Pulmonary artery endothelial cell (primary cell): ENCODE results near the gene ALDH1L1. TPM values are rescaled to one million over a fixed set of nuclear protein-coding genes. Genes with fewer than 3 reads are reported as not detected.

Experiments used
- DNase-seq: peaks from one replicate; pipeline ENCODE4 v3.0.0-alpha.2; 2011; ENCODE audit warnings: low read depth, low spot score
- total RNA-seq: library from RNA; depleted of rRNA; stranded (reverse); fragments of >200 nt; gene quantifications from 2 replicates; pipeline ENCODE4 v1.2.3, GENCODE V29; 2014

The ALDH1L1 gene
- total RNA-seq, 1 donor from 2014 or later = not detected

DNA sequence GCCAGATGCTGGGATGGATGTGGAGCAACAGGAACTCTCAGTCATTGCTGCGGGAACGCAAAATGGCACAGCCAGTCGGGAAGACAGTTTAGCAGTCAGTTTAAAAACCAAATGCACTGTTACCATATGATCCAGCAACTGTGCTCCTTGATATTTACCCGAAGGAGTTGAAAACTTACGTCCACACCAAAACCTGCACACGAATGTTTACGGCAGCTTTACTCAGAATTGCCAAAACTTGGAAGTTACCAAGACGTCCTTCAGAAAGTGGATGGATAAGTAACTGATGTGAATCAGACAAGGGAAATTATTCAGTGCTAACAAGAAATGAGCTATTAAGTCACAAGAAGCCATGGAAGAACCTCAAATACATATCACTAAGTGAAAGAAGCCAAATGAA, 60.4 kb downstream of the ALDH1L1 start:
- no peak for DNase-seq

DNA sequence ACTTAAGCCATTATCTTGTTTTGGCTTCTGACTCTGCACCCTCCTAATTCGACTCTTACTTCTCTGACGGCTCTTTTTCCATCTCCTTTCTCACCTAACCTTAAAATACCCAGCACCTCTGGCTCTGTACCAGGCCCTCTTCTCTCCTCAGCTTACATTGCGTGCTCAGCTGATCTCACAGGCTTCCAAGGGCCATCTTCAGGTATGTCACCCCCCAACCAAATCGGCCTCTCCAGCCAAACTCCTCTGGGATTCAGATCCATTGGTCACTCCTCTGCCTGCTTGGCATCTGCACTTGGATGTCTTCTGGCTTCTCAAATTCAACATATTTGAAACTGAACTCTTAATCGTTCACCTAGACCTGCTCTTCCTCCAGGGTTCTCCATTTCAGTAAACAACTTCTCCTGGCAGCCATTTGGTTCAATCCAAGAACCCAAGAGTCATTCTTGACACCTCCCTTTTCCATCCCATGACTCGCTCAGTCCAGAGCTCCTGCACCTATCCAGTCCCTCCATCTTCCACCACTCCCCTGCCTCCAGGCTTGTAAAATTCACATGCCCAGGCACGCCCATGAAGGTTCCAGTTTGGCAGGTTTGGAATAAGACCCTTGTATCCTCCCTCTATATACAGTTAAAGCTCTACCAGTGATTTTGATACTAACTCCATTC, 61.2 kb downstream of the ALDH1L1 start:
- no peak for DNase-seq

DNA sequence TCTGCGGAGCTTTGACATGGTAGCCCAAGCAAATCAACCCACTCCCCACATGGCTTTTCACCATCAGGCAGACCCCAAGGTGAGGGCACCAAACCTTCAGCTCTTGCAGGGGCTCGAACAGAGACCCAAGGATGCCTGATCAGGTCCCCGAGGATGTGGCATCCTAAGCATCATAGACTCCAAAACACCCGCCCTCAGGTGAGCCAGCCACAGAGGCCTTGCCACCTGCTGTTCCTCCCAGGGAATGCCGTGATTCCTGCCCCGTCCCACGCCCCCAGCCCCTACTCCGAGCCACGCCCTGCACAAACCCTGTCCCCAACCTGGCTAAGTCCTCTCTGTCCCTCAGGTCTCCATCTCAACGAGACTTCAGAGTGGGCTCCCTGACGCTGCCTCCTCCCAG, 61.8 kb downstream of the ALDH1L1 start:
- no peak for DNase-seq

DNA sequence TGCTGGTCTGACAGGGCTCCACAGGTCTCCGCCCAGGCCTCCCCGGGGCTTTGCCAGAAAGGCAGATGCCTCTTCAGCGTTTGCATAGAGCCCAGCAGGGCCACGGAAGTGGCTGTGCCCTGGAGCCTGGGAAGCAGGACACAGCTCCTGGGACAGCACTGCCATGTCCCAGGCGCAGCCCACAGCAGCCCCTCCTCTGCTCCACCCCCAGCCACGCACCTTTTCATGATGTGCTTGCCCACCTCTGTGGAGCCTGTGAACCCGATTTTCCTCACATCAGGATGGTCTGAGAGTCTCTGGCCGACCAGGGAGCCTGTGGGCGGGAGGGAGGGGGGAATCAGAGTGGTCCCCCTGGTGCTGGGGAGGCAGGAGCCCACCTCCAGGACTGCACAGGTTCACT, 62.6 kb downstream of the ALDH1L1 start:
- no peak for DNase-seq

DNA sequence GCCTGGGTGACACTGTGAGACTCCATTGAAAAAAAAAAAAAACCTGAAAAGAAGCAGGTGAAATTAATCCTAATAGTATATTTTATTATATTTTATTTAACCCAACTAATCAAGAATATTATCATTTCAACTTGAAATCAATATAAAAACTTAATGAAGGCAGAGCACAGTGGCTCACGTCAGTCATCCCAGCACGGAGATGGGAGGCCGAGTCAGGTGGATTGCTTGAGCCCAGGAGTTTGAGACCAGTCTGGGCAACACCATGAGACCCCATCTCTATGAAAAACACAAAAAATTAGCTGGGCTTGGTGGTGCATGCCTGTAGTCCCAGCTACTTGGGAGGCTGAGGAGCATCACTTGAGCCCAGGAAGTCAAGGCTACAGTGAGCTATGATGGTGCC, 63.2 kb downstream of the ALDH1L1 start:
- DNase-seq = no peak

DNA sequence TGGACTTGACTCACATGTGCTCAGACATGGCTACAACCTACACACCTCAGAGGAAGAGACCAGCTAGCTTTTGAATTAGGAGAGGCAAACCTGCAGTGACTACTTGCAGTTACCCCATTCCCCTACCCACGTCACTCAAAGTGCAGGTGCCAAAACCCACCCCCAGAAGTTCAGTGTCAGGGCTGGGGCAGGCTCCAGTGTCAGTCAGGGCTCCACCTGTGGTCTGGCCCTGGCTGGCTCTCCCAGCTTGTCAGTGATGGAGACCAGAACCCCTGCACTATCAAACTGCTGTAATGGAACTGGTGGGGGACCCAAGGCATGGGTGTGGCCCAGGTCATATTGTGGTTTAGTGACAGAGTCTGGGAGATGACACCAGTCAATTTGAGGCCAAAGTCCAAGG, 63.9 kb downstream of the ALDH1L1 start:
- no peak for DNase-seq

DNA sequence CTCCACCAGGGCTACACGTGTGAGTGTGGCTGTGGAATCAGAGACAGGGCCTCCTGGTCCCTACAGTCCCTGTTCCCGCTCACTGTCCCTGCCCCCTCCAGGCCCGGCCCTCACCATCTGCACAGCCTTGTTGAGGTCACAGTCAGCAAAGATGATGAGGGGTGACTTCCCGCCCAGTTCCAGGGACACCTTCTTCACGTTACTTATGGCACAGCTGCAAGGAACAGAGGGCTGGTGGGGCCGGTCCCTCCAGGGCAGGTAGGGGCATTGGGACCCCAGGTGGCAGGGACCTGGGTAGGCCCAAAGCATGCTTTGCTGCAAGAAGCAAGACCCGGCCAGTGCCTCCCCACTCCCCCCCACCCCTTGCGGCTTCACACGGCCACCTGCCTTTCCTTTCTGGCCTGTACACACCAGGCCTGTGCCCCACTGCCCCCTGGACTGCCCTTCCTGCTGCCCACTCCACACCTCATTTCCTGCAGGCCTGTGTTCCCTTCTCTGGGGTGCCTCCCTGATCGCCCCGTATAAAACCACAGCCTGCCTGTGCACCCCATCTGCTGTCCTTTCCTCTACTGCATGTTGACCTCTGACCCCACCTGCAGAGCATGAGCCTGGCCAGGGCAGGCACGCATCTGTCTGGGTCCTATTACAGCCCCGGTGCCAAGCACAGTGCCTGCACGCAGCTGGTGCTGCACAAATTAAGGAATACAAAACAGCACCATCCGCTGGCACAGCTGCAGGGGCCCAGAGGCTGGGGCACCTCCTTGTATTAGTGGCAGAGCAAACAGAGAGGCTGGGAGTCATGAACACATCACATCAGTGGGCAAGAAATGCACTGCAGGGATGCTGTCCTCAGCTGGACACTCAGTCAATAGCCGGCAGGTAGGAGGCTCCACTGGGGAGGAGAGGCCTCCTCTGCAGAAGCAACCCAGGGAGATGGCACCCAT, 65.7 kb downstream of the ALDH1L1 start:
- no peak for DNase-seq

DNA sequence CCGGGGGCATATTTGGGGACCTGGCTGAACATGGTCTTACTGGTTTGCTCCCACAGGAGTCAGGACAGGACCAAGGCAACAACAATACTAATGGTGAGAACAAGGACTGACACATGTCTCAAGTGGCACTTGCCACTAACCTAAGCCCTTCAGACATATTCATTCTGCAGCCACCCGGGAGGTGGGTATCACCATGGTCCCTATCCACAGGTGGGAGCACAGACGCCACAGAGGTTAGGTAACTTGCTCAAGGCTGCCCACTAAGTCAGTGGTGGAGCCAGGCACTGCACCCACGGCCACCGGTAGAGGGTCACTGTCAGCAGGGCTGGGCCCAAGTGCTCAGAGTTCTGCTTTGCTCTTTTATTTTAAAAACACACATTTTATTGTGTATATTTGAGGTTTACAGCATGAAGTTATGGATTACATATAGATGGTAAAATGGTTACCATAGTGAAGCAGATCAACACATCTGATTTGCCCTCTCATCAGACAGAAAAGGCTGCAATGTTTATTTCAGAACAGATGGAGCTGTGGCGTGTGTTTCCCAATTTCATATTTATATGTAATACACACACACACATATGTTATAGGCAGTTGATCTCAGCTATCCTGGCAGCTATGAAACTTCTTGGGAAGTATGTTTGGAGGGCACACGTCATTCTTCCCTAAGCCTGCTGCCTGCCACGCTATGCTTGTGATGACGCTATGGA, 66.5 kb downstream of the ALDH1L1 start:
- DNase-seq = no peak

DNA sequence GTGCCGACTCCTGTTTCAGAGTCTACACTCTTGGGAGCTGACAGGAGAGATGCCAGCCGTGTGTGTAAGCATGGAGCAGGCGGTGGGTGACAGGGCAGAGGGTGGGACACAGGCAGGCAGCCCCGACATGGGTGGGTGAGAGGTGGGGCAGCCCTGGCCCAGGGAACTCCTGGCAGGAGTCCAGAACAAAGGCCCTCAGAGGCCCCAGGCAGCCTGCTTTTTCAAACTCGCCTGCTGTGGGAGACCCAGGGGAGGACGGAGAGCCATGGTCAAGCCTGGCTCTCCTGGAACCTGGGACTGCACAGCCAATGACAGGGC, 67.2 kb downstream of the ALDH1L1 start:
- DNase-seq = no peak

DNA sequence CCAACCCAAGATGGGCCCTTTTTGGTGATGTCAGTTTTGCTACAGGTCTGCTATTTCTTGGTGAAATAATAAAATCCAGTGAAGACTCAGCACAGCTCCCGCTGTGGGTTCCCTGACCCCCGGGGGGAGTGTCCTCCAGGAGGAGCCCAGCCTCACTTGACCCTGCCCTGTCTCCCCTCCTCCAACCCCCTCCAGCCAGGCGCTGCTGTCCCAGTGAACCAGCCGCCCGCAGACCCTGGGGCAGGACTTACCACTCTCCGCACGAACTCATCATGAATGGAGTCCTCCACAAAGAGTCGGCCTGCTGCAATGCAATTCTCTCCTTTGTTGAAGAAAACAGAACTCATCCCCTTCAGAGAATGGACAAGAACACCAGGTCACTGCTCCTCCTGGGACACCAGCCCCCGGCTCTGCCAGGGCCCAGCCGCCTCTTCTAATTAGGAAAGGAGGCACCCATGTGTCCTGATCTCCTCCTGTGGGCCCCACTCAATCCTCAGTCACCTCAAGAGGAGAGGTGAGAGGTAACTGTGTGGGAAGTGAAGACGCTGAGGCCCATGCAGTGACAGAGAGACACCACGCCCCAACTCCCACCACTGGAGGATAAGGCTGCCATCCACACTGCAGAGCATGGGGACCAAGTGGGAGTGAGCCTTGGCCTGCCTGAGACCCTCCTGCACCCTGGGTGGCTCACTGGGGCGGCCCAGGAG, 67.7 kb downstream of the ALDH1L1 start:
- DNase-seq = no peak

DNA sequence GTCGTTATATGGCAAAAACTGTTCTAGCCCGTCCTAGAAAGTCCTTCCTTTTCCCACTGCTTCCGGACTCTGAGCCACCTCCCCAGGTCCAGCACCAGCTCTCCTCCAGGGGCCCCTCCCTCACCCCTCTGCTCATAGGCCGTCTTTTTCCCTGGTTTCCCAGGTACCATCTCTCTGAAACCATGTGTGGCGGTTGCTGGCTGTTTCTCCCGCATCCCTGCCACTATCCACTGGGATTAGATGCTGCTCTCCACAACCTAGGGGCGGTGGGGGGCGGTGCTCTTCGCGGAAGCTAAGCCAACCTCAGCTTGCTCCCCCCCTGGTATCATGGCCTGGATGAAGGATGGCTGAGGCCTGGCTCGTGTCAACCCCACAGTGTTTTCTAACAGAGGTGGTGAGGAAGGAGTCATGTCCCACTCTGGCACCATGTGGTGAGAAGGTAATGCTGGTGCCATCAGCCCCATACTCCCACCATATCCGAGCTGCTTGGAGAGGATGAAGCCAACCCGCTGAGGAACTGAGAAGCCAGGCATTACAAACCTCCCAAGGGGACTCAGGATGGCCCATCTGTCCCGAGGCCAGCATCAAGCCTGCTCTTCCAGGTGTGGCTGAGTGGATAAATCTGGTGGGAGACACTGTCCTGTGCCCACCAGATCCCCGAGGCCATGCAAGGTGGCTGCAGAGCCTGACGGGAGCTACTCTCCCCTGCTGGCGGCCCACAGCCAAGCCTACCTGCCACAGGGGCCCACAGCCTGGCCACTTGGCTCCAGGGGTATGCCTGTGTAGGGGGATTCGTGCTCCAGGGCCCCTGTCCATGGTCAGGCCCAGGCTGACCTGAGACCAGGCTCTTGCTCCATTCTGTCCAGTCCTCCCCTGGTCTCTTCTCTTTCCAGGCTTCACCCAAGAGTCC, 68.6 kb downstream of the ALDH1L1 start:
- no peak for DNase-seq

DNA sequence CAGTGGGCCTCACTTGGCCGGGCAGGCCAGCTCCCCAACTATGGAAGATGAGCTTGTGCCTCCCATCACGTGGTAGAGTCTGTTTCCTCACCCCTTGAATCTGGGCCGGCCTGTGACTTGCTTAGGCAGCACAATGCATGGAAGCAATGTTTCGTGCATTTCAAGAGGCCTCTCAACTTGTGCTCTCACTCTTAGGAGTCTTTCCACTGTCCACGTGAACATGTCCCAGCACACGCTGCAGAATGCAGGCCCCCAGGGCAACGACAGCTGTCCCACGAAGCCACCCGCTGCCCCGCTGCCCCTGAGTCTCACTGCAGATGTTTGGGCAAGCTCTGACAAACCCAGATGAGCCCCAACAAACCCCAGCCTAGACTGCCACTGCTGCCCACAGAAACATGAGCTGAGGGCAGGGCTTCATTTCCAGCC, 69.2 kb downstream of the ALDH1L1 start:
- no peak for DNase-seq

DNA sequence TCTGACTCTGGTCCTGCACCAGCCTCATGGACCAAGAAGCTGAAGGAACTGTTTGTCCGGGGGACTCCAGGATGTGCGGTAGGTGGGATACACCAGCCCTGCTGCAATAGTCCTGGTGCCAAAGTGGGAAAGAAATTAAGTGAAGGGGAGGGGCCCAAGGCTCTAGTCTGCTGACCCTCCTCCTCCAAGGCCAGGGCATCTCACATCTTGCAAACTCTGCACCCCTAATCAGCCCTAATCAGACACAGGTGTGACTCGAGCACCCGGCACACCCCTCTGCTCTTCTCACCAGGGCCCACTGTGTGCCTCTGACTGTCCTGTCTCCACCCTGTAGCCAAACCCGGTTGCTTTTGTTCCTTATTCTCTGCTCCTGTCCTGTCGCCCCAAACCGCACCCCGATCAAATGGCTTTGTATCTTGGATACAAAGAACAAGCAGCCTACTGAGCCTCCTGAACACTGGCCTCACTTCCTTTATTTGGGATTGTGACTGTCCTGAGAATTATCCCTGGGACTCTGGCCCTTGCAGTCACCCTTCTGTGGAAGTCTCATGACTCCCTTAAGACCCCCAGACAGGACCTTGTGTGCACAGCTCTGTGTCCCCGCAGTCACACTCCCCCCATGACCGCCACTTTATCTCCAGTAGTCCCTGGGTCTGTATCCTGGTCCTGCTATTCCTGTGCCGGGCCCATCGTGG, 69.8 kb downstream of the ALDH1L1 start:
- DNase-seq = no peak

DNA sequence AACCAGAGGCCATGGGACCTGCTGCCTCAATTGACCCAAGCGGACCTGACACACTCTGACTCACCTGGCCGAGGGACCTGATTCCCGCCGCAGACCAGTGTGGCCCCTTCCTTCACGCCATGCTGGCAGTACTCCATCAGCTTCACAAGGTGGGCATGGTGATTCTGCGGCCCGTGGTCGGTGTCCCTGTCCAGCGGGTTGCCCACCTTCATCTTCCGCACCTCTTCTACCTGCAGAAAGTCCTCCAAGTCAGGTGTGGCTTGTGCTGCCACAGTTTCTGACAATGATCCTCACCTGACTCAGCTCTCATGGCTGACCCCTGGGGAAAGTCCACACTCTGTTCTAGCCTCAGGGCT, 70.5 kb downstream of the ALDH1L1 start:
- DNase-seq = no peak

DNA sequence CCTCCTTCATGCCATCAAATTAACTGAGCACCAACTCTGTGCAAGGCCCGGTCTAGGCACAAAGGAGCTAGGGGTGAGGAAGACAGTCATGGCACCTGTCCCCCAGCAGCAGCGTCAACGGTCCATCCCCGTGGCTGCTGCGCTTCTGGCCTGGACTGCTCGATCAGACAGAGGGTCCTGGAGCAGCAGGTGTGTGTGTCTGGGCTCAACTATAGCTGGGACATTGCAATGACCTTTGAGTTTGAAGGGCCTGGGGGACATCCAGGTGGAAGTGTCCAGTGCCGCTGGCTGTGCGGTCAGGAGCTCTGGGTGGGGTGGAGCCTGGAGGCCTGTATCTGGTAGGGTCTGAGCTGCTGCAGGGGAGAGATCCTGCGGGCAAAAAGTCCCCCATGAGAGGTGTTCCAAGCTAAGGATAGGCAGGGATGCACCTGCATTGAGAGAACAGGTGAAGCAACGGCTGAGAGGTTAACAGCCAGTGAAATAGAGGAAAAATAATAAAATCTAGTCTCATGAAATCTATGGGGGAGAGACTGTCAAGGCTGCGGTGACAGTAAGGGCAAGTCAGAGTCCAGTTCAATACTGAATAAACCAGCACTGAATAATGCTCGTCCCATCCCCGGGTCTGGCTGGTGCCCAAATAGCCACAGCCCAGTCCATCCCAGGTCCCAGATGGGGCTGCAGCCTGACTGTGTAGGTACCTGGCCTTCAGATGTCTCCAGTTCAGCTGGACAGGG, 71.1 kb downstream of the ALDH1L1 start:
- DNase-seq = no peak

DNA sequence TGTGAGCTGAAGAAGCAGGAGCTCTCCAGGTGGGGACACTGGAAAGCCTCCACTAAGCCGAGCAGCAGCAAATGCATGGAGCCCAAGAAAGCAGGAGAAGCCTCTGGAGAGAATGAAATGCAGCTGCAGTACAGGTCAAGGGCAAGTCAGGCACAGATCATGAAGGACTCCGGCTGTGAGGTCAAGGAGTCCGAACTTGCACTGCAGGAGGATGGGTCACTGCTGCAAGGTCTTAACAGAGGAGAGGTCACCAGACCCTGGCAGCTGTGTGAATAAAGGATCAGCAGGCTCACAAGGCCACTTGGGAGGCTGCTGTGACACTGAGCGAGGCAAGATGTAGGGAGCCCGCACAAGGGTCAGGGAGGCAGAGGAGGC, 71.7 kb downstream of the ALDH1L1 start:
- no peak for DNase-seq

DNA sequence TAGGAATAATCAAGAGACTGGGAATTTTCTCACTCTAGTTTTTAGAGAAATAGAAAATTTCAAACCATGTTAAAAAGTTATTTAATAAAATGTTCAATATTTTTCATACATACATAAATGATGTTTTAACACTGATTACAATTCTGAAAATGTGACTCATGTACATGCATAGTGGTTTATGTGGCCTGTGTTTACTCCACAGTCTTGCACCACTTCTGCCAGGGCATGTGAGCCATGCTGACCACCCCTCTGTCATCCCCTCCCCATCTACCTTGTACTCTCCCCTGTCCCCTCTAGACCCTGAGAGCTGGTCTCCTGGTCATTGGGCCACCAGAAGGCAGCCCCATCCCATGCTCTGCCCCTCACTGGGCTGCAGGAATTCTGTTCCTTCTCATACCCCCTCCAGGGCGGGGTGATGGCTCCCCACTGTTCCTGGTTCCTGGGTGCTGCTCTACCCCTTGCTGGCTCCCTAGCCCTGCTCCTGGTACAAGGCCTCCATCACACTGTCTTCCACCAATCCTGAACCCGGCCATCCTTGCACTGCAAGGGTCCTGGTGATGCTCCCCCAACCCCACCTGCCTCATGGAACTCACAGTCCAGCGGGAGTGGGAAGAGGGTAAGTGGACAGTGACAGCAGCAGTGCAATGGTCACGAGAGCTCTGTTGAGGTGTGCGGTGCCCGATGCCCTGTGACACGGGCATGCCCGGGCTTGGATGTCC, 72.3 kb downstream of the ALDH1L1 start:
- DNase-seq = no peak

DNA sequence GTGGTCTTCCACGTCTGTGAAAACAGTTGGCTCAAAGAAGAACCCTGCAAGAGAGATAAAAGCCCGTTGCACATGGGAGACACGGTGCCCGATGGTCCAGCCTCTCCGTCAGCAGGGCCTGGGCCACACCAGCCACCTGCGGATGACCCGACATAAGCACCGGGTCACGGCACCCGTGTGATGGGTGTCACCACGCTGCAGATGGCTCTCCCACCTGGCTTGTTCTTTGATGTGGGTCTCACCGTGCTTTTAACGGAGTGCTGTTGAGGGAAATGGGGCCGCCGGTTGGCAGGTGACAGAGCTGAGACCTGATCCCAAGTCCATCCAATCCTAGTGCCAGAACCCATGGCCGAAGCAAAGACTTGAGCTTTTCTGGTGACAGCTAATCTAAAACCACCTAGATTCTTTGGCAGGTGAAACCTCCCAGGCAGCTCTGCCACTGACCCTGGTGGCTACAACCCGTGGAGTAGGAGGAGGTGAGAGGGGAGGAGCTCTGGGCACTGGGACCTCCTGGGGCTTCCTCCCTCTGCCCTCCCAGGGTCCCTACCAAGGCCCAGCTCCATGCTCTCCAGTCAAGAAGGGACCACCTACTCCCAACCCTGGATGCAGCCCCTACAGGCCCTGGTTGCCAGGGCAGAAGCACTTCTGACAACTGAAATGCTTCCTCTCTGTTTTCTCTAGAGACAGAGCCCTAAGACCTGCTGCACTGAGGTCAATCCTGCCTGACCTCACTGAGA, 73.0 kb downstream of the ALDH1L1 start:
- DNase-seq = no peak
